GM12878 (cell line): ENCODE data around the gene SZRD1.

Experiments
- BACH1 ChIP-seq: fragments of 450-650 bp; IDR thresholded peaks from 2 replicates; pipeline ENCODE4 v1.6.1; 2017; ENCODE audit warnings: mild to moderate bottlenecking, borderline replicate concordance
- CREM ChIP-seq: IDR thresholded peaks from 2 replicates; pipeline ENCODE4 v1.6.1; 2014; ENCODE audit warnings: antibody characterized with exemption, low read depth
- EP300 ChIP-seq, 2 experiments: fragments of 150-350 bp in 1 of 2; IDR thresholded peaks; 2 replicates each; pipeline ENCODE4 v1.6.1; 2011 to 2012; ENCODE audit warnings: low read depth in 2 of 2, low read length in 2 of 2, borderline replicate concordance in 1 of 2, improper control_type of control experiment in 1 of 2, inconsistent platforms in 1 of 2; ENCODE audit not compliant: control insufficient read depth in 1 of 2
- MLLT1 ChIP-seq: fragments of 450-650 bp; IDR thresholded peaks from 2 replicates; pipeline ENCODE4 v1.6.1; 2016; ENCODE audit warnings: mild to moderate bottlenecking
- MXI1 ChIP-seq: fragments of 150-350 bp; IDR thresholded peaks from 2 replicates; pipeline ENCODE4 v1.6.1; 2011; ENCODE audit warnings: low read depth, mild to moderate bottlenecking, inconsistent platforms, low read length, improper control_type of control experiment
- NKRF ChIP-seq: fragments of 450-650 bp; conservative IDR thresholded peaks from 2 replicates; pipeline ENCODE4 v1.6.1; 2017; ENCODE audit warnings: mild to moderate bottlenecking, moderate library complexity
- RBBP5 ChIP-seq: fragments of 200-600 bp; sonication (generic); conservative IDR thresholded peaks from 2 replicates; pipeline ENCODE4 v1.6.1; 2016
- SIN3A ChIP-seq: IDR thresholded peaks from 2 replicates; pipeline ENCODE4 v1.6.1; 2012; ENCODE audit warnings: low read depth, low read length, improper control_type of control experiment
- TF ChIP-seq, protein P1 (sequence below): IDR thresholded peaks from 2 replicates; pipeline ENCODE4 v1.6.1; 2011; ENCODE audit warnings: mild to moderate bottlenecking, low read depth, low read length, moderate library complexity; ENCODE audit not compliant: insufficient replicate concordance
- TF ChIP-seq, protein P2 (sequence below), 3 experiments: IDR thresholded peaks in 2 of 3; conservative IDR thresholded peaks in 1 of 3; 2 replicates each; pipeline ENCODE4 v1.5.1; 2011; ENCODE audit warnings: low read depth in 3 of 3, low read length in 3 of 3, mild to moderate bottlenecking in 3 of 3, control low read depth in 2 of 3, moderate library complexity in 2 of 3, inconsistent platforms in 1 of 3, mixed read lengths in 1 of 3; ENCODE audit not compliant: control insufficient read depth in 2 of 3, insufficient read depth in 1 of 3; ENCODE audit errors: extremely low read depth in 1 of 3

- TF ChIP-seq SIN3A (no peak), MLLT1 (no peak), MXI1 (no peak), NKRF (no peak), RBBP5 (no peak), CREM (no peak), BACH1 (no peak), EP300 (IDR thresholded peaks at IDR 0.05; ENCODE audit: borderline replicate concordance in 1 of 2, control insufficient read depth in 1 of 2, low read depth in 2 of 2, low read length in 2 of 2) (no peak)
- TF ChIP-seq, protein P1, sequence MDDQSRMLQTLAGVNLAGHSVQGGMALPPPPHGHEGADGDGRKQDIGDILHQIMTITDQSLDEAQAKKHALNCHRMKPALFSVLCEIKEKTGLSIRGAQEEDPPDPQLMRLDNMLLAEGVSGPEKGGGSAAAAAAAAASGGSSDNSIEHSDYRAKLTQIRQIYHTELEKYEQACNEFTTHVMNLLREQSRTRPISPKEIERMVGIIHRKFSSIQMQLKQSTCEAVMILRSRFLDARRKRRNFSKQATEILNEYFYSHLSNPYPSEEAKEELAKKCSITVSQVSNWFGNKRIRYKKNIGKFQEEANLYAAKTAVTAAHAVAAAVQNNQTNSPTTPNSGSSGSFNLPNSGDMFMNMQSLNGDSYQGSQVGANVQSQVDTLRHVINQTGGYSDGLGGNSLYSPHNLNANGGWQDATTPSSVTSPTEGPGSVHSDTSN, result no peak
- TF ChIP-seq, protein P2, sequence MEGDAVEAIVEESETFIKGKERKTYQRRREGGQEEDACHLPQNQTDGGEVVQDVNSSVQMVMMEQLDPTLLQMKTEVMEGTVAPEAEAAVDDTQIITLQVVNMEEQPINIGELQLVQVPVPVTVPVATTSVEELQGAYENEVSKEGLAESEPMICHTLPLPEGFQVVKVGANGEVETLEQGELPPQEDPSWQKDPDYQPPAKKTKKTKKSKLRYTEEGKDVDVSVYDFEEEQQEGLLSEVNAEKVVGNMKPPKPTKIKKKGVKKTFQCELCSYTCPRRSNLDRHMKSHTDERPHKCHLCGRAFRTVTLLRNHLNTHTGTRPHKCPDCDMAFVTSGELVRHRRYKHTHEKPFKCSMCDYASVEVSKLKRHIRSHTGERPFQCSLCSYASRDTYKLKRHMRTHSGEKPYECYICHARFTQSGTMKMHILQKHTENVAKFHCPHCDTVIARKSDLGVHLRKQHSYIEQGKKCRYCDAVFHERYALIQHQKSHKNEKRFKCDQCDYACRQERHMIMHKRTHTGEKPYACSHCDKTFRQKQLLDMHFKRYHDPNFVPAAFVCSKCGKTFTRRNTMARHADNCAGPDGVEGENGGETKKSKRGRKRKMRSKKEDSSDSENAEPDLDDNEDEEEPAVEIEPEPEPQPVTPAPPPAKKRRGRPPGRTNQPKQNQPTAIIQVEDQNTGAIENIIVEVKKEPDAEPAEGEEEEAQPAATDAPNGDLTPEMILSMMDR (IDR thresholded peaks at IDR 0.05 in 2 of 3, conservative IDR thresholded peaks at IDR 0.05 in 1 of 3; ENCODE audit: control insufficient read depth in 2 of 3, extremely low read depth in 1 of 3, insufficient read depth in 1 of 3, low read depth in 3 of 3, low read length in 3 of 3), result no peak
Observed at GRCh38 chr1:16380868-16381267, 13.8 kb downstream of the SZRD1 start.
